GM19043 (cell line): ENCODE measurements around the gene TET1.
"Not testable (repeated sequence)": the region's sequence is repeated elsewhere in the genome, so short reads cannot be mapped to it uniquely, and the experiment has no call there.

Experiments used
- ATAC-seq: cut with Tn5 transposase; IDR thresholded peaks from one replicate; pipeline ENCODE4 v1.9.1; 2021; ENCODE audit warnings: low read depth; ENCODE audit not compliant: unreplicated experiment

The TET1 gene

DNA sequence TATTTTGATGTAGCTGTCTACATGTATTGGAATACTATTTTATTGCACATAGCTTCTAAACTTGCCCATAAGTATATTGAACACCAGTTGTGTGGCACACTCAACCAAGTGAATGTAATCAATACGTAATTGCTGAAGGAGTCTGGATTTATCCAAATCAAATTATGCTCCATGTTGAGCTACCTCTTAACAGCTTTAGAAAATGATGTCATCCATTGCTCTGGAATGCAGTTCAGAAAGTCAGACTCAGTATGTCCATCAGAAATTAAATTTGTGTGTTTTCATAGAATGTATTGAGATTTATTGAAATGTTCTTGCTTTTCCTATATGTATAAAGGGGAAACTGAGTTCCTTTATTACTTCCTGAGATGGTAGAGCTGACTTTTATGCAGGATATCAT is 135.9 kb downstream of the TET1 start:
- no peak for ATAC-seq

DNA sequence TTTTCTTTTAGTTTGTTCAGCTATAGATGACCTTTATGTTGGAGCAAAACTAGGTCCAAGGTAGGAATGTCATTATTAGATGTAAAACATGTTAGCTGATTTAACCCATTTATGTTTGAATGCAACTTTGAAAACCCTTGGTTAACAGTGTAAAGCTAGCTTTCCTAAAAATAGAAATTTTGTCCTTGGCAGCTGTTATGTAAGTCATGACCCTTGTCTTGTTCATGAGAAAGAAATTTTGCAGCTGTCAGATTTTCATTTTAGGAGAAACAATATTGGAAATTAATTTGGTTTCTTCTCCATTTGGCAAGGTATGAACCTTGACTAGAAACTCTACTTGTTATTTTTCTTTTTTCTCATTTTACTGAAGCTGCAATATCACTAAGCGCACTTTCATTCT is 137.0 kb downstream of the TET1 start:
- no peak for ATAC-seq

DNA sequence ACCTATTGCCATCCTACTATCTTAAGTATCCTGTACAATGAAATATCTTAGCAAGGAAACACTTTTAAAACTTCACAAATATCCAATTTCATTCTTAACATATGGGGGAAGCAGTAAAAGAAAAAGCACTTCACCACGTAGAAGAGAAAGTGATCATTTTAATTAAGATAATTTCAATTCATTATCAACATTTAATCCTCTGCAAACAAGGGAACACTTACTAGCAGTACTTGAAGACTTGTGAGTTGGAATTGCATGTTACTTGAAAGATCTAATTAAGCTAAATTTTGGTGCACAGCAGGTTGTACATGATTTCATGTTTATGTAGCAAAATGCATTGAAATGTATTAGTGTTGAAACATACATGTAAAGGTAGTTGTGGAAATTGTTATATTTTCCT is 140.1 kb downstream of the TET1 start:
- no peak for ATAC-seq

DNA sequence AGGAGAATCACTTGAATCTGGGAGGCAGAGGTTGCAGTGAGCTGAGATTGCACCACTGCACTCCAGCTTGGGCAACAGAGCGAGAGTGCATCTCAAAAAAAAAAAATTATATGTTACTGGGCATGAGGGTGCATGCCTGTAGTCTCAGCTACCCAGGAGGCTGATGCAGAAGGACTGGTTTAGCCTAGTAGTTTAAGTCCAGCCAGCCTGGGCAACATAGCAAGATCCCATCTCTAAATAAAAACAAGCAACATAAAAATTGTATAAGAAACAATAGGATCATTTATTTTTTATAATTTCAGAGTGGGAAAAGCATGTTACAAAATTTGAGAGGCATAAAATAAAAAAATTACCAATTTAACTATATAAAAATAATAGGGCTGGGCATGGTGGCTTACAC is 145.4 kb downstream of the TET1 start:
- ATAC-seq, result no peak

DNA sequence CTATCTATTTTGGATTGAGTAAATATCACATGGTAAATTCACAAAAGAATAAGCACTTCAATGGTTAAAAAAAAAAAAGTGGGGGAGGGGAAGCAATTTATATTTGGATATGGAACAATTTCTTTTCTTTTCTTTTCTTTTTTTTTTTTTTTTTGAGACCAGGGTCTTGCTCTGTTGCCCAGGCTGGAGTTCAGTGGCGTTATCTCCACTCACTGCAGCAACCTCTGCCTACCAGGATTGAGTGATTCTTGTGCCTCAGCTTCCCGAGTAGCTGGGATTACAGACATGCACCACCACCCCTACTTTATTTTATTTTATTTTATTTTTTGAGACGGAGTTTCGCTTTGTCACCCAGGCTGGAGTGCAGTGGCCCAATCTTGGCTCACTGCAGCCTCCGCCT is 148.8 kb downstream of the TET1 start:
- ATAC-seq, result not testable (repeated sequence)

DNA sequence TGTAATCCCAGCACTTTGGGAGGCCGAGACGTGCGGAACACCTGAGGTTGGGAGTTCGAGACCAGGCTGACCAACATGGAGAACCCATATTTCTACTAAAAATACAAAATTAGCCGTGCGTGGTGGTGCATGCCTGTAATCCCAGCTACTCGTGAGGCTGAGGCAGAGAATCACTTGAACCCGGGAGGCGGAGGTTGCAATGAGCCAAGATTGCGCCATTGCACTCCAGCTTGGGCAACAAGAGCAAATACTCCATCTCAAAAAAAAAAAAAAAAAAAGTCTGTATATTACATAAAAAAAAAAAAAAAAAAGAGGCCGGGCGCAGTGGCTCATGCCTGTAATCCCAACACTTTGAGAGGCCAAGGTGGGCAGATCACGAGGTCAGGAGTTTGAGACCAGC is 152.9 kb downstream of the TET1 start:
- ATAC-seq, result not testable (repeated sequence)

DNA sequence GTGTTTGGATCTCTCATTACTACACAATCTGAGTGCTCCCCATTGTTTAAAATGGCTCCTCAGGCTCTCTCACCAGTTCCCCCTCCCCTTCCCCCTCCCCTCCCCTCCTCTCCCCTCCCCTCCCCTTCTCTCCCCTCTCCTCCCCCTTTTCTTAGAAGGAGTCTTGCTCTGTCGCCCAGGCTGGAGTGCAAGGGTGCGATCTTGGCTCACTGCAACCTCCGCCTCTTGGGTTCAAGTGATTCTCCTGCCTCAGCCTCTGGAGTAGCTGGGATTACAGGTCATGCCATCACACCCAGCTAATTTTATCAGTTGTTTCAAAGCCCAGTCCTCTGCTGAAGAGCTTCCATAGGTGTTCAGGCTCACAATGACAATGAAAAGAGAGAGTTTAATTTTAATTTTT is 157.3 kb downstream of the TET1 start:
- no peak for ATAC-seq

DNA sequence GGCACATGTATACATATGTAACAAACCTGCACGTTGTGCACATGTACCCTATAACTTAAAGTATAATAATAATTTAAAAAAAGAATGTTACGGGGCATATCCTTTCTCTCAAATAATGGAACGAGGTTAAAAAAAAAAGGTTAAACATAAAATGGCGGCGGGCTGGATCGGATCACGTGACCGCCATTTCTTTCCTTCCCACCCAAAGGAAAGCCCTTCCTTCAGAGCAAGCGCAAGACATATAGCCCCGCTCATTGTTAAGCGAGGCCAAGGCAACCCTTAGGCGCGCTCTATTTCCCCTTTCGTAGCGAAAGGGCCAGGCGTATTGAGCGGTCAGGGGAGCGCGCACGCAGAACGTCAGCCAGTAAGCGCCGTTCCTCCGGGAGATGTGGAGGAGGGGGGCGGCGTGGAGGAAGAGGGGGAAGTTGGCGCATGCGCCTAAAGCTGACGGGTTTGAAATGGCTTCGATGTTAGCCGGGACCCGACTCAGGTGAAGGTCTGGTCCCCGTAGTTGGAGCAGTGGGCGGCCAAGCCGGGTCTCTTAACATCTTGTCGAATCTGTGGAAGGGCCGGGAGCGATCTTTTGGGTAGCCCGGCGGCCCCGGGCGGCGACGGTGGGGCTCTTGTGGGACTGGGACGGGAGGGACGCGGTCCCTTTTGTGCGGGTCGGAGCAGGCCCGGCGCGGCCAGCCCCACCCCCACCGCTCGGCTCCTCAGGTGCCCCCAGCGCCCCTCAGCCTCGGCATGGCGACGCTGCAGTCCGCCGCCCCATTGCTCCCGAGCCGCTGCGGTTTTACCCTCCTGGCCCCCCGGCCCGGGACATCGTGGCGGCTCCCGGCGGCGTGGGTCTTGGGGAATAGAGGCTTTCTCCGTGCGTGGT is 160.9 kb downstream of the TET1 start, which contains the start of gene CCAR1:
Gene CCAR1, plus strand, starts transcription at position 447 of the 880 bp plus-strand sequence. CDS start 1,266 bp downstream, outside the sequence.
- peak; percentile 99 for ATAC-seq

DNA sequence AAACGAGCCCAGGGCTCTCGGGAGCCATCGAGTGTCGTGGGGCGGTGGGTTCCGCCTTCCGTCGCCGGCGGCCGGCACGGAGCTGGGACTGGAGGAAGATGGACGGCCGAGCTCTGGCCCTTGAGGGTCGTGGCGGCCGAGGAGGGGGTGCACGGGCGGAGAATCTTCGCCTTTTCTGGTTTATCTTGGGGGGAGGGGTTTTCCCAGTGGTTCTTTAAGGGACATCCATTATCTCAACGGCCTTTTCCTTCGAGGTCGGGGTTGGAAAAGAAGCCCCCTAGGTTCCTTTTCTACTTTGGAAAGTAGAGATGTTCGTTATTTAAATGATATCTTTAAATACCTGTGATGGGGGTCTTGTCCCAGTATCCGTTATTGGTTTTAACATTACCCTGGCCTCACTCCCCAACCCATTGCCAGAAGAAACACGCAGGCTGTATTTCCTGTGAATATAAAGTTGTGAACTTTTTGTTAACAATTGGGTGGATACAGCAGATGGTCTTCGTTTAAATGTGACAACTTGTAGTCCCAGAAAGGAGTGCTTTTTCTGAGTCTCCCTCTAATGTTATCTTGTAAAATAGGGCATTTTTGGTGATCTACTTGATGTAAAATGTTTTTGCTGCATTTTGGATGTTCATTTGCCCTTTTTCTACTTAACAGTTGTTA is 161.7 kb downstream of the TET1 start:
- ATAC-seq, result peak; percentile 14

DNA sequence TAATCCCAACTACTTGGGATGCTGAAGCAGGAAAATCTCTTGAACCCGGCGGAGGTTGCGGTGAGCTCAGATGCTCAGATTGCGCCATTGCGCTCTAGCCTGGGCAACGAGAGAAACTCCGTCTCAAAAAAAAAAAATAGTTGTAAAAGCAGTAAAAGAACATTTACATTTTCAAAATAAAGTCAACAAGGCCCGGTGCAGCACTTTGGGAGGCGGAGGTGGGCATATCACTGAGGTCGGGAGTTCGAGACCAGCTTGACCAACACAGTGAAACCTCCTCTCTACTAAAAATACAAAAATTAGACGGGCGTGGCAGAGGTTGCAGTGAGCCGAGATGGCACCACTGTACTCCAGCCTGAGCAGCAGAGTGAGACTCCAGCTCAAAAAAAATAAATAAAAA is 164.9 kb downstream of the TET1 start:
- ATAC-seq, result no peak

DNA sequence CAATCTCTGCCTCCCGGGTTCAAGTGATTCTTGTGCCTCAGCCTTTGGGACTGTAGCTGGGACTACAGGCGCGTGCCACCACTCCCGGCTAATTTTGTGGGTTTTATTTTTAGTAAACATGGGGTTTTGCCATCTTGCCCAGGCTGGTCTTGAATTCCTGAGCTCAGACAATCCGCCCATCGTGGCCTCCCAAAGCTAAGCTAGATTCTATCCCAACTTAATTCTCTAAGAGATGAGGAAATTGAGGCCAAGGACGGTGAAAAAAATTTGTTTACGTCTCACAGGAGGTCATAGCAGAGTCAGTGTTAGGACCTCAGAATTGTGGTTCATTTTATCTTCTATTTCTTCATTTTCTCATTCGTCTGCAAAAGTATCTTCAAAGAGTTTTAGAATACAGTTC is 167.0 kb downstream of the TET1 start:
- ATAC-seq, result no peak

DNA sequence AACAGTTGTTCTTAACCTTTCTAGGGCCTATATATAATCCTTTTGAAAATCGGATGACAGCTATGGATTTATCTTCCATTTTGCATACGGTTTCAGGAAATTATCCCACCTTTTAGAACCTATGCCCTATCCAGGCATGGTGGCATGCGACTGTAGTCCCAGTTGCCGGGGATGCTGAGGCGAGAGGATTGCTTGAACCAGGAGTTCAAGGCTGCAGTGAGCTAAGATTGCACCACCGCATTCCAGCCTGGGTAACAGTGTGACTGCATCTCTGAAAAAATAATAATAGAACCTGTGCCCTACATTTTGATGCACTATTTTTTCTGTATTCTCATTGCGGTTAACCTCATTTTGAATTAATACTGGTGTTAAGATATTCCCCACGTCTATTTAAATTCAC is 172.5 kb downstream of the TET1 start:
- ATAC-seq, result no peak

DNA sequence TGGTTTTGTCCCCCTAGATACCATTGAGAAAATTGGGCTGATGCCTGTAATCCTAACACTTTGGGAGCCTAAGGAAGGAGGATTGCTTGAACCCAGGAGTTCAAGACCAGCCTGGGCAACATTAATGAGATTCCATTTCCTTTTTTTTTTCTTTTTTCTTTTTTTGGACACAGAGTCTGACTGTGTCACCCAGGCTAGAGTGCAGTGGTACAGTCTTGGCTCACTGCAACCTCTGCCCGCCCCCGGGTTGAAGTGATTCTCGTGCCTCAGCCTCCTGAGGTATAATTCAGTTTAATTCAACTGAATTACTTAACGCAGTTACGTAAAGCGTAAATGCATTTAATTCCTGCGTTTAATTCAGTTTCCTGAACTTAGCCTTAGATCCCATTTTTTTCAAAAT is 174.2 kb downstream of the TET1 start:
- ATAC-seq, result no peak

DNA sequence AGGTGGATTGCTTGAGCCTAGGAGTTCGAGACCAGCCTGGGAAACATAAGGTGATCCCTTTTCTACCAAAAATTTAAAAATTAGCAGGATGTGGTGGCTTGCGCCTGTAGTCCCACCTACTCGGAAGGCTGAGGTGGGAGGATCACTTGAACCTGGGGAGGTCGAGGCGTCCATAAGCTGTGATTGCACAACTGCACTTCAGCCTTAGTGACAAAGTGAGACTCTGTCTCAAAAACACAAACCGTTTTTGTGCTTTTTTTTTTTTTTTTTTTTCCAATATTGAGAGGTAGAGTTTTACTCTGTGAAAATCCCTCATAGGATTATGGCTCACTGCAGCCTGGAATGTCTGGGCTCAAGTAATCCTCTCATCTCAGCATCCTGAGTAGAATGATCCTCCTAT is 175.0 kb downstream of the TET1 start:
- ATAC-seq, result no peak

DNA sequence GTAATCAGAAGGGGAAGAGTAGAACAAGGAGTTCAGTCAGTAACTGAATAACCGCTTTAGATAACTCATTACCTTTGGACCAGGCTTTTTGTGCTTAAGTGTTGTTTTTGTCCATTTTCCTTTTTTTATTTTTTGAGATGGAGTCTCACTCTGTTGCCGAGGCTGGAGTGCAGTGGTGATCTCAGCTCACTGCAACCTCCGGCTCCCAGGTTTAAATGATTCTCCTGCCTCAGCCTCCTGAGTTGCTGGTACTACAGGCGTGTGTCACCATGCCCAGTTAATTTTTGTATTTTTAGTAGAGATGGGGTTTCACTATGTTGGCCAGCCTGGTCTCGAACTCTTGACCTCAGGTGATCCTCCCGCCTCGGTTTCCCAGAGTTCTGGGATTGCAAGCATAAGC is 175.6 kb downstream of the TET1 start:
- not testable (repeated sequence) for ATAC-seq

DNA sequence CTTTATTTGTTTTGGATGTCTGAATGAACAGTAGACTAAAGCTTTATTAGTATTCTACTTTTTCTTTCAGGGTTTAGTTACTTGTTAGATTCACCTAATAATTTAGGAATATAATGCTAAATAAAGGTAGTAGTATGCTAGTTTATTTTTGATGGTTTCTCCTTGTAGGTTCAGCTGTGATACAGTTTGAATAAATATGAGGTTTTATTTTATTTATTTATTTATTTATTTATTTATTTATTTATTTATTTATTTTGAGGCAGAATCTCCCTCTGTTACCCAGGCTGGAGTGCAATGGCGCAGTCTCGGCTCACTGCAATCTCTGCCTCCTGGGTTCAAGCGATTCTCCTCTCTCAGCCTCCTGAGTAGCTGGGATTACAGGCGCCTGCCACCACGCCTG is 180.5 kb downstream of the TET1 start:
- ATAC-seq, result not testable (repeated sequence)

DNA sequence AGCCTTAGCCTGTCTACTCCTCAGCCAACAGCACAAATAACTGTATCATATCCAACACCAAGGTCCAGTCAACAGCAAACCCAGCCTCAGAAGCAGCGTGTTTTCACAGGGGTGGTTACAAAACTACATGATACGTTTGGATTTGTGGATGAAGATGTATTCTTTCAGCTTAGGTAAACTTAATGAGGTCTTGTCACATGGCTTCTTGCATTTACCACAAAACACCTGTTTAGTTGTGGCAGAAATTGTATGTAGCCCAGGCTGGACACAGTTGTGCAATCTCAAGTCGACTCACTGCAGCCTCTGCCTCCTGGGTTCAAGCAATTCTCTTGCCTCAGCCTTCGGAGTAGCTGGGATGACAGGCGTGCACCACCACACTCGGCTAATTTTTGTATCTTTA is 182.3 kb downstream of the TET1 start:
- ATAC-seq, result no peak
